Inferior parietal cortex (tissue), 1 donor: Measurements from ENCODE around the gene ADGRL3.

Experiments
- DNase-seq: peaks from one replicate; pipeline ENCODE4 v3.0.0-alpha.2; 2016; ENCODE audit errors: extremely low spot score

Gene ADGRL3

DNA sequence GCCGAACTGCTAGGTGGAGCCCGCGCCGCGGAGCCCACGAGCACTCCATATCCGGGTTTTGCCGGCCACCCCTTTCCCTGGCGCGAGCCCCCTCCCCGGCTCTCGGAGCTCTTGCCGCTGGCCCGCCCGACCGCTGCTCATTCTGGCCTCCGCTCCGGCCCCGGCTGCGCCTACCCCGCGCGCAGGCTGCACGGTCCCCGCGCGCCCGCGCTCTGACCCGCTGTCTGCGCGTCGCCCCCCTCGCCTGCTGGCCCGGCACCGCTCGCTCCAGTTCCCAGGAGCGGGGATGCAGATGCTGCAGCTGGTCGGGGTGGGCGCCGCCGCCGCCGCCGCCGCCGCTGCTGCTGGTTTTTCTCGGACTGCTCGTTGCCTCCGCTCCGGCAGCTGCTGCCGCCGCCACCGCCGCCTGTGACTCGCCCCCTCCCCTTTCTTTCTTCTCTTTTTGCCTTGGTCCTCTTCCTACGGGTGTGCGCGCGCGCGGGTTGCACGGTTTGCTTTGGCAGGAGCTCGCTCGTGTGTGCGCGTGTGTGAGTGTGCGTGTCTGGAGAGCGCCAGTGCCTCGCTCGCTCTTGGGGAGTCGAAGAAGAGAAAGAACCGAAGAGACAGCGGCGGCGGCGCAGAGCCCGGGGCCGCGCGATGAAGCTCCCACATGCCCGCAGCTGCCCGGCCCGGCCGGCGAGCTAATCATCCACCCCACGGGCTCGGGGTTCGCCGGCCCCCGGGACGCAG lies at the start of gene ADGRL3:
TSS of gene ADGRL3 (plus strand) at position 140 of the 729 bp plus-strand sequence.
- DNase-seq: no peak

DNA sequence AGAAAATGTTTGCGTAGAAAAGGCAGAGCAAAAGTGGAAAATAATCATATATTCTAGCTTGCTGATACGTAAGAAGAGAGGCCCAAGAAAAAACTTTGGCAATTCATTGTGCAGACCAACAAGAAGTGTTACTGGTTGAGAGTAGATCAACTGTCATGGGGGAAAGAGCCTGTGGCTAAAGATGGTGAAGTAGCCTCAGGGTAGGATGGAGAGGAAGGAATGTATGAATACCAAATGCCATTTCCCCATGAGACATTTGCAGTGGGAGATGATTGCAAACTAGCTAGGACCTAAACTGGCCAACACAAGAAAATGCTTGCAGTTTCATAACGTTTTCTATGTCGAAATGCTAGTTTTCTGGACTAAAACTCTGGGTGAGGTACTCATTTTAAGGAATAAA lies 47.7 kb upstream of the ADGRL3 start:
- DNase-seq: no peak

DNA sequence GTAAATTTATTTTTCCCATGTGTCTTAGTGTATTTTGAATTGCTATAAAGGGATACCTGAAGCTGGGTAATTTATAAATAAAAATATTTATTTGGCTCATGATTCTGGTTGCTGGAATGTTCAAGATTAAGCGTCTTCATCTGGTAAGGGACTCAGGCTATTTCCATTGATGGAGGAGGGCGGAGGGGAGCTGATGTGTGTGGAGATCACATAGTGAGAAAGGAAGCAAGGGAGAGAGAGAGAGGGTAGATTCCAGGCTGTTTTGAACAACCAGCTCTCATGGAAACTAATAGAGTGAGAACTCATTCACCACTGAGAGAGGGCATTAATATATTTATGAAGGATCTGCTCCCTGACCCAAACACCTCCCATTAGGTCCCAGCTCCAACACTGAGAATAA lies 39.6 kb upstream of the ADGRL3 start:
- DNase-seq: no peak

DNA sequence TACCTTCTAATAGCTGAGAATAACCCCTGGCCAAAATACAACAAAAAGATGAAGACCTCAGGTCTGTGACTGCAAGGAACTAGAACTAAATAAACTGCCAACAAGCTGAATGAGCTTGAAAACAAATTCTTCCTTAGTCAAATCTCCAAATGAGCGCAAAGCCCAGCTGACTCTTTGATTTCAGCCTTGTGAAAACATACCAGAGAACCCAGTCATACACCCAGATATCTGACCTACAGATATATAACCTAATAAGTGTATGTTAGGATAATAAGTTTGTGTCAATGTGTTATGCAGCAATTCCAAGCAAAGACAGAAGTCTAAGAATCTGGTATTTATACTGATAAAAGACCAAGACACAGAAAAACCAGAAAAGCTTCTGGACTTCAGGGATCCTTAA lies 38.0 kb upstream of the ADGRL3 start:
- no peak for DNase-seq

DNA sequence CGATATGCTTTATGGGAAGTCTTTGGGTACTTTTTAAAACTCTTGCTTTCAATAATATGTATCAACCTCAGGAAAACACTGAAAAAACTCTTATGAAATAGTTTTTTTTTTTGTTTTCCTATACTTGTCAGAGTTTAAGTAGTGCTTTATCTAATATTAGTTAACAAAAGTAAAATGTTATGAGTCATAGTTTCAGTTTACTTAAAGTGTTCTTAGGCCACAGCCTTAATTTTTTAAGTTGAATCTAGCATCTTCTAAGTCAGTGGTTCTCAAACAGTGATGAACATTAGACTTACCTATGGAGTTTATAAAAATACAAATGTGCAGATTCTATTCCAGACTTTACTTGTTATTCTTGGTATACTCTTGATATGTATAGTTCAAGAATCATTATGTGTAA lies 26.3 kb upstream of the ADGRL3 start:
- DNase-seq: no peak

DNA sequence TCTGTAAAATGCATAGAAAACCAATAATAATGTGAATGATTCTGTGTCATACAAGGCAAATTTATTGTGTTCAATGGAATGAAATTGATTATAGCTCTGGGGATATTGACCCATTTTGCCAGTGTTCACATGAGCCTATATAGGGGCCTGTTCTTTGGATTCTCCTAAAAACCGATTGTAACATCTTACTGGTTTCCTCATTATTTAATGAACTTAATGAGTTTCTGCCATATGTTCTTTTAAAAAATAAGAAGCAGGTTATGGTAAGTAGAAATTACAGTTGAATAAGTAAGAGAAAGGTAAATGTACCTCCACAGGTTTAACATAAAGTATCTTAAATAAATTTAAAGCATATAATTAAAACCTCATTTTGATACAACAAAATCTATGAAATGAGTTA lies 24.6 kb upstream of the ADGRL3 start:
- DNase-seq: no peak

DNA sequence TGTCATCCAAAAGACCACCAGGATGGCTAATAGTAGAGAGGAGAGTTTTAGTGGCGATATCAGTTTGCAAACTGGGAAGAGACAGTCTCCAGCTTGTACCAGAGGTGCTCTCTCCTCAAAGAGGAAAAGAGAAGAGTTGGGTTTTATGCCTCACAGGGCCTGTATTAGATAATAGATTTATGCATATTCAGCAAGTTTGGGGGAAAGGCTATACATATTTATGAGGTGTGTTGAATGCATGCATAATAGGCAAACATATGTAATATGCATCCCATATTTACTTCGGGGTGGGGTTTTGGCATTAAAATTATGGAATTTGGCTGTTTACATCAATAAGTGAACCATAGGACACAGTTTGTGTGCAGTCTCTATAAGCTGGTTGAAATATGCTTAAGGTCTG lies 22.8 kb upstream of the ADGRL3 start:
- DNase-seq: no peak

DNA sequence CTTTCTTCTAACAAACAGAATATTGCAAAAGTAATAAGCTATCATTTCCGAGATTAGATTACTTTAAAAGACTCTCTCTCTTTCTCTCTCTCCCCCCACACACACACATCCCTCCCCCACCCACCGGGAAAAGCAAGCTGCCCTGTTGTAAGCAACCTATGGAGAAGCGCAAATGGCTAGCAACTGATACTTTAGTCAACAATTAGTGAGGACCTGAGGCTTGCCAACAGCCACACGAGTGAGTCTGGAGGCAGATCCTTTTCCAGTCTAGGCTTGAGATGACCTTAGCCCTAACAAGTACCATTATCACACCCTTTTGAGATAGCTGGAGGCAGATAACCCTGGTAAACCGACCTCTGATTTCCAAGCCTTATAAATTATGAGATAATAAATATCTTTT lies 19.7 kb upstream of the ADGRL3 start:
- no peak for DNase-seq

DNA sequence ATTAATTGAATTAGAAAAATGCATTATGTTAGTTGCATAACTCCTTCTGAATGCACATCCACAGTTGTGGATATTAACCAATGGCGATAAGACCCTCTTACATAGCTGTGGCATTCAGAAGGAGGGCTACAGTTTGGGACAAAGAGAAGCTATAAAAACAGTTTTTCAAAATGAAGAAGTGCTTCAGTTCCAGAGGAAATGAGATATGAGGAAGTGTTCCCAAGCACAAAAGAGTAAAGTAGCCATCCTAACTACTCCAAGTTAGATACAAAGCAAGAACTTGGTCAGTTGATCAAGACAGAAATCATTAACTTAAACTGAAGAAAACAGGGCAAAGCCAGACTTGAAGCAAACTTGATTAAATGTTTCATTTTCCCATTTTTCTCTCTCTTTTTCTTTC lies 17.2 kb upstream of the ADGRL3 start:
- DNase-seq: no peak

DNA sequence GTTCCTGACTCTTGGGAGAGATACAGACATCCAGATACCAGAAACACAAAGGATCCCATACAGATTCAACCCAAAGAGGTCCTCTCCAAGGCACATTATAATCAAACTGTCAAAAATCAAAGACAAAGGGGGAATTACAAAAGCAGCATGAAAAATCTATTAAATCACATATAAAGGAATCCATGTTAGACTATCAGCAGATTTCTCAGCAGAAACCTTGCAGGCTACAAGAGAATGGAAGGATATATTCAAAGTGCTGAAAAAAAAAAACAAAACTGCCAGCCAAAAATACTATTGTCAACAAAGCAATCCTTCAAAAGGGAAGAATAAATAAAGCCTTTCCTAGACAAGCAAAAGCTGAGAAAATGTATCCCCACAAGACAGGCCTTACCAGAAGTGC lies 14.8 kb upstream of the ADGRL3 start:
- no peak for DNase-seq

DNA sequence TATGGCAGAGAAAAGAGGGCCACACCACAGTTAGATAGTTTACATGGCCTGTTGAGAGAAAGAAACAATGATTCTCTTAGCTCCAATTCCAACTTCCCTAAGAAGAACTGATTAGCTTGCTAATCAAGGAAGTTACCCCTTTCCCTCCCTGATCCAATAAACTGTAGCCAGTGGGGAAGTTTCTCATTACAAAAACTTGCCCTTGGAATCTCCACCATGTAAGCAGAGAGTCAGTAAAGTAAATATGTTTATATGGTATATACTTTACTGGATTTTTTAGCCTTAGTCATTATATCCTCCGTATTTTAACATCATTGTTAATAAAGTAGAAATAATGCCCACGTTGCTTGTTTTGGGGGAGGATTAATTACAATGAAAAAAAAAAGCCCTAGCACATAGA lies 7.7 kb upstream of the ADGRL3 start:
- DNase-seq: no peak

DNA sequence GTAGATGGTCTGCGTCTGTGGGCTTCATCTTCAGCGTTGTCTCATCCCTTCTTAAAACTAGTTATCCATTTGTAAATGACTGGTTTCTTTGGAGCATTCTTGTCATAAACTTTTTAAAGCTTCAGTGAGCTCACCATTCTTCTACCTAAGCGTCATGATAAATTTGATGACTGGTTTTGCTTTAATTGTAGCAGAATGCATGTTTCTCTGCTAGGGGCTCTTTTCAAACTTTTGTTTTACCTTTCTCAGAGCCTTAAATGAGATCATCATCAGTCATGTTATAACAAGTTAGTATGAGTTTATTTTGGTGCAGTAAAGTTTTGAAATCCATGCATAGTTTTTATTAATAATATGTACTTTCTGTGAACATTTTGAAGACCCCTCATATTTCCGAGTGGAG lies 6.3 kb upstream of the ADGRL3 start:
- no peak for DNase-seq

DNA sequence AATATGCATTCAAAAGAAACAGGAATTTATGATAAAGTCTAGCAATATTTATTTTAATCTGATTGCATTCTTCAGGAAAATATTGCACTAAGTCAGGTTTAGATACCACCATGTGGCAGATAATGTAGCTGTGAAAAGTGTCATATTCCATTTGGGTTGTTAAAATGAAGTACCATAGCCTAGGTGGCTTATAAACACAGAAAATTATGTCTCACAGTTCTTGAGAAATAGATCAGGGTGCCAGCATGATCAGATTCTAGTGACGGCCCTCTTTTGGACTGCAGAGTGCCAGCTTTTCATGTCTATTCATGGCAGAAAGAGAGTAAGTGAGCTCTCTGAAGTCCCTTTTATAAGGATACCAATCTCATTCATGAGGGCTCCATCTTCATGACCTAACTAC lies 5.6 kb upstream of the ADGRL3 start:
- no peak for DNase-seq

DNA sequence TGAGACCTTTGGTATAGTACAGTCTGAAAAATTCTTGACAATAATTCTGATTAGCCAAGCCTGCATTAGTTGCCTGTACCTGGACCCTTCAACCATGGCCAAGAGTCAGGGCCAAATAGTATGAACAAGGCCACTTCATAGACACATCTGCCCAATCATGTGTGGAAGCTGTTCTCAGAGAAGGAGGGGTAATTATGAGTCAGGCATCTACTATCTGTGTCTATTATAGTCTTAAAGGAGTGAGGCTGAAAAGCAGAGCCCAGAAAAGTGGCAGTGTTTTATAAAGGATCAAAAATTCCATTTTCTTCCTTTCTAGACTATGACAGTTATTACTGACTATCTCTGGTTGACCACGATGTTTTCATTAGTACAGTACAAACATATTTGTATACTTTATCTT lies 5.0 kb upstream of the ADGRL3 start:
- DNase-seq: no peak

DNA sequence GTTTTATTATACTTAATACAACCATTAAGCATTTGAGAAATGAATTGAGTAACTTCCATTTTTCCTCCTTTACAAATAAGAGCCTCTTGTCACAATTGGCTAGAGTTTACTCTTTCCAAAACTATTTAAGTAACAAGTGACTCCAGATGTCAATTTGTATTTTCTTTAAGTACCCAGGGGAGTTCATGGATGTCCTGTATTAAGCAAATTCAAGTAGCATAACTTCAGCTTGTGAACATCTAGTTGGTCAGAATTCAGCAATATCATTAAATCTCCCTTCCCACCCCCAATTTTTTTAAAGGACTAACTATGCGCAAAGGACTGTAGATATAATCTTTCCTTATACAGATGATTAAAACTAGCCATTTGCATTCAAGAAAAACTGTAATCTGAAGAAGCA lies 1.4 kb upstream of the ADGRL3 start:
- no peak for DNase-seq

DNA sequence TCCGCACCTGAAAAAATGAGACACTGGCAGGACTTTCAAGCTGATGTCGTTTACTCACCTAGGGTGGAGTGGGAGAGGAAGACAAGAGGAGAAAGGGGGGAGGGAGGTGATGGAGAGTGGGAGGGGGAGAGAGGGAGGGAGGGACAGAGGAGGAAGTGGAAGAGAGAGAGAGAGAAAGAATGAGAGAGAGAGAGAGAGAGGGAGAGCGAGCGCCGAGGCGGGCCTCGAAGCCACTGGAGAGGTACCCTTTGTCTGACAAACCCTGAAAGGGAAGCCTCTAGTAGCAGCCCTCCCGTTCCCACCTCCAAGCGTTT lies 296 bp upstream of the ADGRL3 start:
- no peak for DNase-seq

DNA sequence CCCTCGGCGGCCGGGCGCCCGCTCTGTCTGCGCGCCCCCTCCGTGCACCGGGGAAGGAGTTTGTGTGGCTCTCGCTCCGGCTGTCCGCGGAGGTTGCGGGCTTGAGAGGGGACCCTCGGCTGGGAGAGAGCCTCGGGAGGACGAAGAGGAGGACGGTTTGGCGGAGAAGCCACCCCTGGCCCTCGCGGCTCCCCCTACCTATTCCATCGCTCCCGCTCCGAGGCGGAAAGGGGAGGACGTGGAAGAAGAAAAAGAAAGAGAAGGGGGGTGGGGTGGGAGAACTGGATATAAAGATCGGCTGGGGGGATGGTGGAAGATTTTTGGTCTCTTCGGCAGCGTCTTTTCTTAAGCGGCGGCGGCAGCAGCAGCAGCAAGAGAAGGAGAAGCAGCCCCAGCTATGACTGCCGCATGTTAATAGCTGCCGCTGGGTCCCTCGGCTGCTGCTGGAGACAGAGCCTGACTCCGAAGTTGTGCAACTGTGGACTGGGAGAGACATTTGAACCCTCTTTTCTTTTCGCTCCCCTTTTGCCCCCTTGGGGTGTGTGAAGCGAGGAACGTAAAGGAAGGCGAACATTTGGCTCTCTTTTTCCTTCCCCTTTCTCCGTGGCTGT lies 895 bp downstream of the ADGRL3 start:
- DNase-seq: no peak

DNA sequence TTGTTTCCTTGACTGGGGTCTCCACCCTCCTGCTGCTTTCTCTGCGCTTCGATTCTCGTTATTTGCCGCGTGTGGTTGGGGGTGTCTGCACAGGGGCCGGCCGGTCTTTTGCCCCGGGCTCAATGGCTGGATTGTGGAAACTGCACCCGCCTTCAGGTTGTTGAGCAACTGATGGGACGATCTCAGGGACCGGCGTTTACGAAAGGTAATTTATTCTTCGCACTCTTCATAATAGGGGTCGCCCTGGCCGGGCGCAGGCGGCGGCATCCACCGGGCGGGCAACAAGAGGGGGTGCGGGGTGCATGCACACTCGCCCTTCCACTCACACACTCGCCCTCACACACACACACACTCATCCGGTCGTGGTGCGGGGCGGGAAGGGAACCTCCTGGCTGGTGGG lies 1.4 kb downstream of the ADGRL3 start:
- no peak for DNase-seq

DNA sequence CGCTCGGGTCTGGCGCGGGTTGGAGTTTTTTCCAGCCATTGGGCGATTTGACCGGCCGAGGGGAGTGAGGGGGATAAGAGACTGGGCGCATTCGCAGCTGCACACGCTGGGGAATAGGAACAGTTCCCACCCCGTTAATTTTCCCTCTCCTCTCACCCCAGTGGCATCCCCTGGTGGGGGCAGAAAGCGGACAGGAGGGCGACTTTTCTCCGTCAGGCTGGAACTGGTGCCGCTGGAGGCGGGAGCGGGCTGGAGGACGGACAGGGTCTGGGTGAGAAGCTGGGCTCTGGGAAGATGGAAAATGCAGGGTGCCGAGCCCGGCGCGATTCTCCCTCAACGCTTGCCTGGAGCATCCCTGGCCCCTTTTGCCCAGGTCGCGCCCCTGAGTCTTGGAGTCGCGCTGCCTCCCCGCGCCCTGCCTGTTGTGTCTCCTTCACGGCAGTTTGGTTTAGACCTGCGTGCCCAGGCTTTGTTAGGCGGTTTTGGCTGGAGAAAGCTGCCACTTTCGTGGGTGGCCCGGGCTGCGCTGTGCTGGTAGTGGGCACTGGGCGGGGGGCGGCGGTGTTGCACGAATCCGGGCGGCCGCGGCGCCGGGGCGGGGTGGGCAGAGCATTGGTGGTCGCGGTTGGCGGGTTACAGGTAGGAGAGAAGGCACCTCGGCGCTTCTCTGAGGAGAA lies 2.0 kb downstream of the ADGRL3 start:
- DNase-seq: no peak

DNA sequence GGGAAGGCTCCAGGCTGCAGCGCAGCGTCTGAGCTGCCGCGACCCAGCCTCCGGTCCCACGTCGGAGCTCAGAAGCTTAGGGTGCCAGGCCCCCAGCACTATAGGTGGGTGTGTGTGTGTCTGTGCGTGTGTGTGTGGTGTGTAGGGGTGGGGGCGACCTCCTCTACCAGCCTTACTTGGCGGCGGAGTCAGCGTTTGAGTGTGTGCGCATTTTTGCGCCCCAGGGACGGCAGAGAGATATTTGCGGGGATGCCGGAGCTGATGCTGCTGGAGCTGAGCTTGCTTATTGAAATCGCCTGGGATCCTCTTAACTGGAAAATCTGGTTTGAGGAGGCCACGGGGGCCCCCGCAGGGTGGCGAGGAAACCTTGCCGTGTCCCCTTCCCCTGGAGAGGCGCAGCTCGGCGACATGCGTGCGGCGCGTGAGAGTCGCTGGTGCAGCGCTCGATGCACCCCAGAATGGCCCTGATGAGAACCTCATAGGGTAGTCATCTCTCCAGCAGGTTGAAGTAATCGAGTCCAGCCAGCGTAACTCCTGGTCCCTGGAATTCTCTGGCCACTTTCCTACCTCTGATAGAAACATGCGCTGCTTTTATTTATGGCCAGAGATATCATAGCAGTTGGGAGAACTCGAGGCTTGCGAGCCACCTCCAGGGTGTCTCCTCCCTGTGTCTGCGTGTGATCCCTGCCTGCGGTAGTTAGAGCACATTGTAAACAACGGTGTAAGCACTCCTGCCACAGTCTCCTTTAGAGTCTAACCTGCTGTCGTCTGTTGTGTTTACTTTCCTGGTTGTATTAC lies 2.7 kb downstream of the ADGRL3 start:
- peak; percentile 67 for DNase-seq

DNA sequence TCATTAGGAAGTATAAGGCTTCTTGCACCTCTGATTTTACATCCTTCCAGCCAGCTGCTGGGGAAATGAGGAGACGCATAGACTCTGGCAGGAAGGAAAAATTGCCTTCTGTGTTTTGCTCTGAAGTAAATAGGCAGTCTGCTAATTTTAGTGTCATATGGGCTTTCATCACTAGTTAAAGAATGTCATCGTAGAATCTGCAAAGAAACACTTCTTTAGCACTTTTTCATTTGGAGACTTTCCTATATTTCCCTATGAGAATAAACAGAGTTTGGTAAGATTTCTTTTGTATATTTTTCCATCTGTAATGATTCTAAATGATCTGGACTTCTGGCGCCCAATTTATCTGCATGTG lies 3.3 kb downstream of the ADGRL3 start:
- DNase-seq: no peak

DNA sequence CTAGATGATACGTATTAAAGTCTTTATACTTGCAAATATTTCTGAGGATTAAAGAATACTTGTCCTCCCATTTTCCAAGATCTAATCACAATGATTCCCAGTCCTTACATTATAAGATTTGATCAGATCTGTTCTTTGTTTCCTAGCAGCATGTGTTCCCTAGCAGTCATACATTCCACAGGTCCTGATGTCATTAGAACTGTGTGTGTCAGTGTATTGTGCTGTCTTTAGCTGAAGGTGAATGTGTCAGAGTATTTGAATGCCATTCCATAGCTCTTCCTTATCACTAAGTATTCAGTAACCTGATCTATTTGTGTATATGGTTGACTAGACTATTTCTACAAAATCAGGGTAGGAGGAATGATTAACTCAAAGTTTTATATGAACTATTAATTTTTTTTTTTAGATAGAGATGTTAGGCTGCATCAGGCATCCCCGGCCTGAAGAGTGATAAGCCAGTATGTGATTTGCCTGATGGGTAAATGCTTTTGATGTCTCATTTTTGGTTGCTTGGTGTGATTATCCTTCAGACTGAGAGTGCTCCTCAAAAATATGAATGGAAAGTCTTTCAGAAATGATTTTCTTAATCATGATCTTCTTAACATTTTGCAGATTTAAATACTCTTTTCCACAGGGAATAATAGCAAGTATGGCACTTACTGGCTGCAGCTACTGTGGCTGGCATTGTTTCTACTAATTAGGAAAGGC lies 4.4 kb downstream of the ADGRL3 start:
- DNase-seq: no peak
